ENCODE data around the gene THG1L.

THG1L gene

DNA sequence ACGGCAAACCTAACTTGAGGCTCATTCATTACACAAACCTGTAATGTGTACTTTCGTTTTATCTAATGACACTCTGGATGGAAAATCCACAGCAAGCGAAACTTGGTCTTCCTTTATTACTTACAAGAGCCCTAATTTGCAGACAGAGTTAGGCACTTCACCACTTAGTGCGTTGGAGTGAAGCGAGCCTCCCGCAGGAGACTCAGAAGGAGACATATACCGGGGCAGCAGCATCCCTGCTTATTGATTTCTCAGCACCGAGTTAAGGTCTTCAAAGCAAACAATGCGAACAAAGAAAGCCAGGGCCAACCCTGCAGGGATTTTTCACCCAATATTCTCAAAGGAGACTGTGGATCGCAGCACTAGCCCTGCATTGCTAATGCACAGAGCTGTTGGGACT is 40.9 kb downstream of the THG1L start:
- H3K4me3 ChIP-seq (ENCODE audit: low read depth, low read length): no peak overlapping the region
- no peak for DNase-seq (ENCODE audit: low read depth)
- TF ChIP-seq, protein P1, sequence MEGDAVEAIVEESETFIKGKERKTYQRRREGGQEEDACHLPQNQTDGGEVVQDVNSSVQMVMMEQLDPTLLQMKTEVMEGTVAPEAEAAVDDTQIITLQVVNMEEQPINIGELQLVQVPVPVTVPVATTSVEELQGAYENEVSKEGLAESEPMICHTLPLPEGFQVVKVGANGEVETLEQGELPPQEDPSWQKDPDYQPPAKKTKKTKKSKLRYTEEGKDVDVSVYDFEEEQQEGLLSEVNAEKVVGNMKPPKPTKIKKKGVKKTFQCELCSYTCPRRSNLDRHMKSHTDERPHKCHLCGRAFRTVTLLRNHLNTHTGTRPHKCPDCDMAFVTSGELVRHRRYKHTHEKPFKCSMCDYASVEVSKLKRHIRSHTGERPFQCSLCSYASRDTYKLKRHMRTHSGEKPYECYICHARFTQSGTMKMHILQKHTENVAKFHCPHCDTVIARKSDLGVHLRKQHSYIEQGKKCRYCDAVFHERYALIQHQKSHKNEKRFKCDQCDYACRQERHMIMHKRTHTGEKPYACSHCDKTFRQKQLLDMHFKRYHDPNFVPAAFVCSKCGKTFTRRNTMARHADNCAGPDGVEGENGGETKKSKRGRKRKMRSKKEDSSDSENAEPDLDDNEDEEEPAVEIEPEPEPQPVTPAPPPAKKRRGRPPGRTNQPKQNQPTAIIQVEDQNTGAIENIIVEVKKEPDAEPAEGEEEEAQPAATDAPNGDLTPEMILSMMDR (IDR thresholded peaks at IDR 0.05; ENCODE audit: low read depth, low read length, missing control alignments): no peak
- in situ Hi-C loops (cut with HindIII; ENCODE audit: low sequenced_read_pairs): no loop called here

DNA sequence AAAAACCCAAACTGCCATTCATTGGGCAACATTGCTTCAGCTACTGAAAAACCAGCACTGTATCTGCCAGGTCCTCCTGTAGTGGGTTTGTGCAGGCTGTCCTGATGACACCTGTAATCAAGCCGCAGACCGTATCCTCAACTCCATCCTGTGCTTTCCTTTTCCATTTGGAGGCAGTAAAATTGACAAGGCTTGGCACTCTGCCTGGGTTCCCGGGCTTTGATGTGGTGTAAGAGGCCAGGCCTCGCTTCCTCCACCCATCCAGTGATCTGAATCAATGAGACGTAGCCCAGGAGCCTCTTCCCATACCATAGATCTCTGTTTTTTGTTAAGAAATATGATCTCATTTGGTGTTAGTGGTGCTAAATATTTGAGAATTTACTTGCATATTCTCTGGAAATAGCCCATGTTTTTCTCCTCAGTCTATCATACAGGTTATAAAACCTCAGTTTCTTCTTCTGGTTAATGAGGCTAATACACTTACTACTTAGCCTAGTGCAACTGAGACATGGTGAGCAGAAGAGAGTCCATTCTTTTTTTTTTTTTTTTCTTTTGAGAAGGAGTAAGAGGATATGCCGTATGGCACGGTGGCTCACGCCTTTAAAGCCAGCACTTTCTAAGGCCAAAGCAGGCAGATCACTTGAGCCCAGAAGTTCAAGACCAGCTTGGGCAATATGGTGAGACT is 47.0 kb downstream of the THG1L start:
- in situ Hi-C loops (cut with HindIII; ENCODE audit: low sequenced_read_pairs): no loop called here
- DNase-seq (ENCODE audit: low read depth): peak; percentile 40
- no peak overlapping the region for H3K4me3 ChIP-seq (ENCODE audit: low read depth, low read length)
- TF ChIP-seq, protein P1 (IDR thresholded peaks at IDR 0.05; ENCODE audit: low read depth, low read length, missing control alignments): no peak

DNA sequence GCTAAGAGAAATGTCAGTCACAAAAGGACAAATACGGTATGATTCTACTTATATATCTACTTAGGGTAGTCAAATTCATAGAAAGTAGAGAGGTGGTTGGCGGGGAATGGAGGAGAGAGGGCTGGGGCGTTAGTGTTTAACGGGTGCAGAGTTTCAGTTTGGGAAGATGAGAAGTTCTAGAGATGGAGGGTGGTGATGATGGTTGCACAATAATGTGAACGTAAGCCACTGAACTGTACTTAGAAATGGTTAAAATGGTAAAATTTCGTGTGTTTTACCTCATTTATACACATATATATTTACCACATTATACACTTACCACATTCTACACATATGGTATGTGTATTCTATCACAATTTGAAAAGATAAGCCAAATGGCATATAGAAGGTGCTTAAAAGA is 48.0 kb downstream of the THG1L start:
- no peak for DNase-seq (ENCODE audit: low read depth)
- TF ChIP-seq, protein P1 (IDR thresholded peaks at IDR 0.05; ENCODE audit: low read depth, low read length, missing control alignments): no peak
- in situ Hi-C loops (cut with HindIII; ENCODE audit: low sequenced_read_pairs): no loop called here
- no peak overlapping the region for H3K4me3 ChIP-seq (ENCODE audit: low read depth, low read length)

DNA sequence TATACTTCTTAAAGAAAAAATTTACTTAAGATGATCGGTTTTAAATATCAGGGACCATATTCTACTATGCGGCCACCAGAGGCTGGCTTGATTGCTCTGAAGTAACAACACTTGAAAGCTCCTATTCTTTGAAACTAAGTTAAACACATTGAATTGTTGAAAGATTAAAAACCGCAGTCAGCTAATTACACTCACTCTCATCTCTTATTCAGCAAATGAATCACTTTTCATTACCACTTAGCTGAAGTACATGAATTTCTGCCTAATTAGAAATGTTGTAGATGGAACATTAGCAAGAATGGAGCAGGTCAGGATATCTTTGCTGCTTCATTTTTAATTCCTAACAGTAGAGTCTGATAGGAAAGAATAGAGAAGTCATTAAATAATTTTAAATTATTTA is 54.6 kb downstream of the THG1L start:
- no peak for DNase-seq (ENCODE audit: low read depth)
- no peak overlapping the region for H3K4me3 ChIP-seq (ENCODE audit: low read depth, low read length)
- TF ChIP-seq, protein P1 (IDR thresholded peaks at IDR 0.05; ENCODE audit: low read depth, low read length, missing control alignments): no peak
- in situ Hi-C loops (cut with HindIII; ENCODE audit: low sequenced_read_pairs): no loop called here

All from astrocyte of the cerebellum (primary cell).